ENCODE data around the gene FAM186B.

GRCh38 chr12:49547090-49547690 lies 58.2 kb downstream of the FAM186B start:
- TF ChIP-seq CTCF (IDR thresholded peaks at IDR 0.05; ENCODE audit: poor library complexity) (no peak), EZH2phosphoT487 (IDR thresholded peaks at IDR 0.05; ENCODE audit: low read depth, severe bottlenecking, unreplicated experiment) (no peak)

Measured in hepatocyte (in vitro differentiated cells).